ENCODE measurements around the gene ABHD6. TPM values are rescaled to one million over a fixed set of nuclear protein-coding genes. Genes with fewer than 3 reads are reported as not detected.
A peak's percentile ranks its signal among the peaks of the same experiment; 100 is the strongest.

Gene ABHD6
- total RNA-seq (2021), result 6.5 and 6.7 TPM in 2 replicates
- percentile 50 among the genes with signal in this experiment for Bru-seq, nascent RNA
- BruChase-seq, experiment 1, labeled RNA remaining after a 2-hour chase, result percentile 45 among the genes with signal in this experiment
- percentile 40 among the genes with signal in this experiment for BruChase-seq, experiment 2, labeled RNA remaining after a 6-hour chase
- long read RNA-seq, transcript ABHD6-205 (10 exons, 2,482 nt), result major isoform, 6 of 45 reads
- long read RNA-seq, partial matches to known transcripts, result 0 of 45 reads
- long read RNA-seq, other reads (novel, unspliced or antisense), result 36 of 45 reads

- BruUV-seq (replicated peaks), result no TSS peak
- Histone ChIP-seq H3K36me3 (ENCODE audit: low read depth) (no peaks in the 10 kb centered on the region), H3F3A (ENCODE audit: insufficient read depth, low read depth) (peaks cover 8% of the 10 kb centered on the region; the same call in 1 of the 2 replicates), H3K79me2 (ENCODE audit: low read depth) (peaks cover 22% of the 10 kb centered on the region), H3K9me3 (ENCODE audit: insufficient read depth, low read depth) (no peaks in the 10 kb centered on the region), H3K9me2 (ENCODE audit: insufficient read depth) (no peaks in the 10 kb centered on the region), H3K4me1 (replicated peaks; ENCODE audit: insufficient read depth) (peaks cover 27% of the 10 kb centered on the region), H3K4me2 (peak within 1 kb of the TSS; percentile 75), H2AFZ (peak within 1 kb of the TSS; percentile 90), H3K27me3 (ENCODE audit: insufficient read depth, low read depth) (no peaks in the 10 kb centered on the region), H4K20me1 (ENCODE audit: insufficient read depth) (no peaks in the 10 kb centered on the region), H3K27ac (no peak within 1 kb of the TSS), H3K4me3 (peak within 1 kb of the TSS; percentile 67)
- ChIA-PET CTCF (no interaction called here), POLR2A (ENCODE audit: unreplicated experiment) (no interaction called here)
- DNase-seq, result peak; percentile 39 to 77
- TF ChIP-seq EZH2 (IDR thresholded peaks at IDR 0.05; ENCODE audit: low read depth) (no peak), CTCF (conservative IDR thresholded peaks at IDR 0.05) (no peak)
- intact Hi-C loops (cut with micrococcal nuclease; ENCODE audit: unreplicated experiment), result loop anchor here (5.0 kb wide), 1 partner anchor 65 kb away; no protein-coding TSS in a partner anchor
Observed at GRCh38 chr3:58237238-58237940, at the start of gene ABHD6. Gene ABHD6 (plus strand): TSS chr3:58237792. CDS start chr3:58256587, 18,795 bp downstream.

GRCh38 chr3:58188173-58188564 lies 49.4 kb upstream of the ABHD6 start:
- CTCF ChIA-PET, result interaction anchor here (0.5 to 2.1 kb wide), 11 partner anchors 27 to 442 kb away, joined by 3 to 16 read pairs (median 5); partner anchors contain the start of genes HTD2 and RPP14
- TF ChIP-seq CTCF (conservative IDR thresholded peaks at IDR 0.05), result no peak
- no peak for TF ChIP-seq EZH2 (IDR thresholded peaks at IDR 0.05; ENCODE audit: low read depth)
- peak overlapping the region; percentile 50; the same call in 1 of the 2 replicates for H3K4me2 ChIP-seq
- H3K36me3 ChIP-seq (ENCODE audit: low read depth), result no peaks in the 10 kb centered on the region
- no peak overlapping the region for H3K4me3 ChIP-seq
- peaks cover 15% of the 10 kb centered on the region; the same call in 1 of the 2 replicates for H3K4me1 ChIP-seq (replicated peaks; ENCODE audit: insufficient read depth)
- POLR2A ChIA-PET (ENCODE audit: unreplicated experiment), result interaction anchor here (0.7 kb wide), 1 partner anchor 46 kb away, joined by 4 read pairs; no protein-coding TSS in a partner anchor
- BruUV-seq (replicated peaks), result no TSS peak
- no peaks in the 10 kb centered on the region for H4K20me1 ChIP-seq (ENCODE audit: insufficient read depth)
- no peaks in the 10 kb centered on the region for H3K9me3 ChIP-seq (ENCODE audit: insufficient read depth, low read depth)
- no peaks in the 10 kb centered on the region for H3K9me2 ChIP-seq (ENCODE audit: insufficient read depth)
- H3K79me2 ChIP-seq (ENCODE audit: low read depth), result no peaks in the 10 kb centered on the region
- H3F3A ChIP-seq (ENCODE audit: insufficient read depth, low read depth), result 0 out of 2 replicates have a peak, but pooled peaks cover 4% of the 10 kb centered on the region
- intact Hi-C loops (cut with micrococcal nuclease; ENCODE audit: unreplicated experiment), result loop anchor here (5.0 to 10.0 kb wide), 2 partner anchors 224 to 447 kb away; no protein-coding TSS in a partner anchor
- no peak overlapping the region for H3K27ac ChIP-seq
- H2AFZ ChIP-seq, result no peak overlapping the region
- peak in 1 of 2 experiments; percentile 60 for DNase-seq
- H3K27me3 ChIP-seq (ENCODE audit: insufficient read depth, low read depth), result no peaks in the 10 kb centered on the region

GRCh38 chr3:58188921-58189451 lies 48.6 kb upstream of the ABHD6 start:
- no TSS peak for BruUV-seq (replicated peaks)
- Histone ChIP-seq H3K79me2 (ENCODE audit: low read depth) (no peaks in the 10 kb centered on the region), H3K27ac (no peak overlapping the region), H3K9me3 (ENCODE audit: insufficient read depth, low read depth) (no peaks in the 10 kb centered on the region), H3K36me3 (ENCODE audit: low read depth) (no peaks in the 10 kb centered on the region), H2AFZ (no peak overlapping the region), H3K4me2 (no peak overlapping the region), H3K4me3 (no peak overlapping the region), H4K20me1 (ENCODE audit: insufficient read depth) (no peaks in the 10 kb centered on the region), H3K27me3 (ENCODE audit: insufficient read depth, low read depth) (no peaks in the 10 kb centered on the region), H3K9me2 (ENCODE audit: insufficient read depth) (no peaks in the 10 kb centered on the region), H3K4me1 (replicated peaks; ENCODE audit: insufficient read depth) (peaks cover 15% of the 10 kb centered on the region; the same call in 1 of the 2 replicates), H3F3A (ENCODE audit: insufficient read depth, low read depth) (0 out of 2 replicates have a peak, but pooled peaks cover 4% of the 10 kb centered on the region)
- ChIA-PET CTCF (interaction anchor here (0.6 to 2.1 kb wide), 3 partner anchors 41 to 117 kb away, joined by 3 to 16 read pairs (median 5); partner anchors contain the start of genes HTD2 and RPP14), POLR2A (ENCODE audit: unreplicated experiment) (no interaction called here)
- intact Hi-C loops (cut with micrococcal nuclease; ENCODE audit: unreplicated experiment), result loop anchor here (5.0 to 10.0 kb wide), 2 partner anchors 223 to 446 kb away; no protein-coding TSS in a partner anchor
- no peak for DNase-seq
- TF ChIP-seq EZH2 (IDR thresholded peaks at IDR 0.05; ENCODE audit: low read depth), result no peak
- TF ChIP-seq CTCF (conservative IDR thresholded peaks at IDR 0.05), result no peak
